WTC11 (cell line): ENCODE measurements around the gene FGD3. TPM values are rescaled to one million over a fixed set of nuclear protein-coding genes. Genes with fewer than 3 reads are reported as not detected.

Experiments
- ATAC-seq: fragments of 200-7000 bp; cut with Tn5 transposase; 2 replicates; pipeline ENCODE4 v1.10.0; 2021; ENCODE audit warnings: mild to moderate bottlenecking, moderate library complexity
- CTCF ChIA-PET: fragments of 300-600 bp; sonication (Branson Sonifier 250); formaldehyde crosslinking; loops from one replicate; lab custom pipeline; 2021; ENCODE audit warnings: antibody characterized with exemption; lab: Charles Lee
- POLR2A ChIA-PET: fragments of 350-600 bp; sonication (Branson Sonifier 250); formaldehyde crosslinking; loops from one replicate; lab custom pipeline; 2021; ENCODE audit warnings: antibody characterized with exemption; lab: Charles Lee
- DNase-seq: peaks from one replicate; pipeline ENCODE4 v3.0.0; 2021; ENCODE audit warnings: low spot score
- H3K27ac Mint-ChIP-seq: 2 replicates; pipeline ENCODE4 v1.8.0; 2021; ENCODE audit warnings: mixed read lengths
- H3K27me3 Mint-ChIP-seq: 2 replicates; pipeline ENCODE4 v1.8.0; 2021; ENCODE audit warnings: low read depth, mild to moderate bottlenecking, moderate library complexity, mixed read lengths
- H3K36me3 Mint-ChIP-seq: 2 replicates; pipeline ENCODE4 v1.8.0; 2021; ENCODE audit warnings: mixed read lengths
- H3K4me1 Mint-ChIP-seq: 2 replicates; pipeline ENCODE4 v1.8.0; 2022; ENCODE audit warnings: mixed read lengths
- H3K4me3 Mint-ChIP-seq: 2 replicates; pipeline ENCODE4 v1.8.0; 2021; ENCODE audit warnings: mild to moderate bottlenecking, moderate library complexity, mixed read lengths
- H3K9me3 Mint-ChIP-seq: 2 replicates; pipeline ENCODE4 v1.8.0; 2021; ENCODE audit warnings: mixed read lengths
- AR ChIP-seq: fragments of 250-450 bp; sonication (Bioruptor Pico); IDR thresholded peaks from 2 replicates; pipeline ENCODE4 v1.9.0; 2021; ENCODE audit warnings: mild to moderate bottlenecking
- ATF3 ChIP-seq: sonication (generic); formaldehyde crosslinking; conservative IDR thresholded peaks from 2 replicates; pipeline ENCODE4 v1.8.1; 2022; ENCODE audit warnings: mild to moderate bottlenecking, missing genetic modification reagents
- CBFB ChIP-seq: sonication (generic); formaldehyde crosslinking; IDR thresholded peaks from 2 replicates; pipeline ENCODE4 v1.8.1; 2022; ENCODE audit warnings: mild to moderate bottlenecking, low read depth, missing genetic modification reagents
- E2F1 ChIP-seq: sonication (generic); formaldehyde crosslinking; IDR thresholded peaks from 2 replicates; pipeline ENCODE4 v1.8.0; 2022; ENCODE audit warnings: mild to moderate bottlenecking, missing genetic modification reagents
- EMX1 ChIP-seq: fragments of 250-450 bp; sonication (Bioruptor Pico); IDR thresholded peaks from 2 replicates; pipeline ENCODE4 v1.8.0; 2021; ENCODE audit warnings: mild to moderate bottlenecking
- ETV6 ChIP-seq: sonication (generic); formaldehyde crosslinking; IDR thresholded peaks from 2 replicates; pipeline ENCODE4 v1.8.1; 2022; ENCODE audit warnings: mild to moderate bottlenecking, missing genetic modification reagents
- GTF2I ChIP-seq: fragments of 250-450 bp; sonication (Bioruptor Pico); conservative IDR thresholded peaks from 2 replicates; pipeline ENCODE4 v1.4.0; 2021; ENCODE audit warnings: mild to moderate bottlenecking
- HMGXB4 ChIP-seq: sonication (generic); formaldehyde crosslinking; IDR thresholded peaks from 2 replicates; pipeline ENCODE4 v1.8.1; 2023; ENCODE audit warnings: mild to moderate bottlenecking, moderate library complexity, missing genetic modification reagents
- KAT7 ChIP-seq: sonication (generic); formaldehyde crosslinking; IDR thresholded peaks from 2 replicates; pipeline ENCODE4 v1.8.1; 2023; ENCODE audit warnings: missing genetic modification reagents, mild to moderate bottlenecking, borderline replicate concordance
- PRRX2 ChIP-seq: fragments of 250-450 bp; sonication (Bioruptor Pico); IDR thresholded peaks from 2 replicates; pipeline ENCODE4 v1.8.0; 2021; ENCODE audit warnings: mild to moderate bottlenecking
- RORB ChIP-seq: fragments of 250-450 bp; sonication (Bioruptor Pico); IDR thresholded peaks from 2 replicates; pipeline ENCODE4 v1.9.0; 2021; ENCODE audit warnings: mild to moderate bottlenecking
- STAT6 ChIP-seq: sonication (generic); formaldehyde crosslinking; conservative IDR thresholded peaks from 2 replicates; pipeline ENCODE4 v1.8.1; 2023; ENCODE audit warnings: mild to moderate bottlenecking, low read depth, missing genetic modification reagents, moderate library complexity
- ZNF138 ChIP-seq: sonication (generic); formaldehyde crosslinking; conservative IDR thresholded peaks from 2 replicates; pipeline ENCODE4 v1.8.1; 2022; ENCODE audit warnings: mild to moderate bottlenecking, moderate library complexity, missing genetic modification reagents
- ZNF263 ChIP-seq: sonication (generic); formaldehyde crosslinking; IDR thresholded peaks from 2 replicates; pipeline ENCODE4 v1.8.1; 2022; ENCODE audit warnings: low read depth, mild to moderate bottlenecking, moderate library complexity, missing genetic modification reagents
- ZNF281 ChIP-seq: sonication (generic); formaldehyde crosslinking; IDR thresholded peaks from 2 replicates; pipeline ENCODE4 v1.8.0; 2023; ENCODE audit warnings: mild to moderate bottlenecking, missing genetic modification reagents
- ZNF671 ChIP-seq: fragments of 250-450 bp; sonication (Bioruptor Pico); IDR thresholded peaks from 2 replicates; pipeline ENCODE4 v1.8.0; 2021; ENCODE audit warnings: mild to moderate bottlenecking
- total RNA-seq: library from RNA; stranded (reverse); gene quantifications from 3 replicates; pipeline ENCODE4 v1.2.3, GENCODE V29; 2021
- TF ChIP-seq, protein P1 (sequence below): fragments of 250-450 bp; sonication (Bioruptor Pico); IDR thresholded peaks from 2 replicates; pipeline ENCODE4 v1.9.0; 2021; ENCODE audit warnings: moderate library complexity, mild to moderate bottlenecking, inconsistent platforms, borderline replicate concordance
- TF ChIP-seq, protein P2 (sequence below): fragments of 250-450 bp; sonication (Bioruptor Pico); IDR thresholded peaks from 2 replicates; pipeline ENCODE4 v2.1.2; 2022; ENCODE audit warnings: mild to moderate bottlenecking, moderate library complexity
- TF ChIP-seq, protein P3 (sequence below): fragments of 250-450 bp; sonication (Bioruptor Pico); IDR thresholded peaks from 2 replicates; pipeline ENCODE4 v1.8.0; 2021; ENCODE audit warnings: mild to moderate bottlenecking
- TF ChIP-seq, protein P4 (sequence below): sonication (generic); formaldehyde crosslinking; IDR thresholded peaks from 2 replicates; pipeline ENCODE4 v1.8.1; 2022; ENCODE audit warnings: low read depth, mild to moderate bottlenecking, moderate library complexity, missing genetic modification reagents, borderline replicate concordance

Gene FGD3
- total RNA-seq, 1 experiment from 2014 or later, result 1.9 TPM

DNA sequence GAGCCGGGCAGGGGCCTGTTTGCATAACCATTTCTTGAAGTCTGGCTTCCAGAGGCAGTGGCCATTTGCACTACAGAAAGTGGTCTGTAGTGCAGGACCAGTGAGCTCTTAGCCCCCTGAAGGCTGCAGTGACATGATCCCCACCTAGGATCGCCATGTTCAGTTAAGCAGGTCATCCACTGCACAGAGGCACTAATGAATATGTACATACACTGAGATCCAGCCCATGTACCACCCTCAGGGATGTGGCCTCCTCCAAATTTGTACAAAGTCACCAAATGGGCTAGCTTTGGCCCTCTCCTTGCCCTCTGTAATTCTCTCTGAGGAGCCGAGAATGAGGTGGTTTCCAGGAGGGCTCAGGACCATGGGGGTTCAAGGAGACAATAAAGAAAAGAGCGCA, 102.9 kb downstream of the FGD3 start (continued):
- TF ChIP-seq KAT7 (CRISPR knock-in tag), result no peak
- TF ChIP-seq ZNF671 (CRISPR knock-in tag), result no peak
- TF ChIP-seq AR (CRISPR knock-in tag), result no peak
- TF ChIP-seq, all 79 proteins: peak for 0

- Mint-ChIP-seq H3K4me1 (peaks cover 17% of the 10 kb centered on the region), H3K27ac (no peak overlapping the region), H3K9me3 (no peaks in the 10 kb centered on the region), H3K27me3 (peaks cover 11% of the 10 kb centered on the region), H3K36me3 (no peaks in the 10 kb centered on the region), H3K4me3 (no peak overlapping the region)
- ATAC-seq, result no peak
- ChIA-PET CTCF (interaction anchor here (0.8 to 2.4 kb wide), 5 partner anchors 18 to 103 kb away, joined by 3 to 7 read pairs (median 3); no protein-coding TSS in a partner anchor), POLR2A (no interaction called here)
- DNase-seq, result no peak
- TF ChIP-seq RORB, result no peak
- TF ChIP-seq HMGXB4 (CRISPR knock-in tag), result no peak
- TF ChIP-seq ATF3 (CRISPR knock-in tag), result no peak
- TF ChIP-seq, protein P1, sequence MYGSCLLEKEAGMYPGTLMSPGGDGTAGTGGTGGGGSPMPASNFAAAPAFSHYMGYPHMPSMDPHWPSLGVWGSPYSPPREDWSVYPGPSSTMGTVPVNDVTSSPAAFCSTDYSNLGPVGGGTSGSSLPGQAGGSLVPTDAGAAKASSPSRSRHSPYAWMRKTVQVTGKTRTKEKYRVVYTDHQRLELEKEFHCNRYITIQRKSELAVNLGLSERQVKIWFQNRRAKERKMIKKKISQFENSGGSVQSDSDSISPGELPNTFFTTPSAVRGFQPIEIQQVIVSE (CRISPR knock-in tag), result no peak
- TF ChIP-seq, protein P2, sequence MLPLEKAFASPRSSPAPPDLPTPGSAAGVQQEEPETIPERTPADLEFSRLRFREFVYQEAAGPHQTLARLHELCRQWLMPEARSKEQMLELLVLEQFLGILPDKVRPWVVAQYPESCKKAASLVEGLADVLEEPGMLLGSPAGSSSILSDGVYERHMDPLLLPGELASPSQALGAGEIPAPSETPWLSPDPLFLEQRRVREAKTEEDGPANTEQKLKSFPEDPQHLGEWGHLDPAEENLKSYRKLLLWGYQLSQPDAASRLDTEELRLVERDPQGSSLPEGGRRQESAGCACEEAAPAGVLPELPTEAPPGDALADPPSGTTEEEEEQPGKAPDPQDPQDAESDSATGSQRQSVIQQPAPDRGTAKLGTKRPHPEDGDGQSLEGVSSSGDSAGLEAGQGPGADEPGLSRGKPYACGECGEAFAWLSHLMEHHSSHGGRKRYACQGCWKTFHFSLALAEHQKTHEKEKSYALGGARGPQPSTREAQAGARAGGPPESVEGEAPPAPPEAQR, result no peak
- no peak for TF ChIP-seq GTF2I
- no peak for TF ChIP-seq CBFB (CRISPR knock-in tag)
- no peak for TF ChIP-seq STAT6 (CRISPR knock-in tag)
- TF ChIP-seq E2F1 (CRISPR knock-in tag), result no peak
- TF ChIP-seq, protein P3, sequence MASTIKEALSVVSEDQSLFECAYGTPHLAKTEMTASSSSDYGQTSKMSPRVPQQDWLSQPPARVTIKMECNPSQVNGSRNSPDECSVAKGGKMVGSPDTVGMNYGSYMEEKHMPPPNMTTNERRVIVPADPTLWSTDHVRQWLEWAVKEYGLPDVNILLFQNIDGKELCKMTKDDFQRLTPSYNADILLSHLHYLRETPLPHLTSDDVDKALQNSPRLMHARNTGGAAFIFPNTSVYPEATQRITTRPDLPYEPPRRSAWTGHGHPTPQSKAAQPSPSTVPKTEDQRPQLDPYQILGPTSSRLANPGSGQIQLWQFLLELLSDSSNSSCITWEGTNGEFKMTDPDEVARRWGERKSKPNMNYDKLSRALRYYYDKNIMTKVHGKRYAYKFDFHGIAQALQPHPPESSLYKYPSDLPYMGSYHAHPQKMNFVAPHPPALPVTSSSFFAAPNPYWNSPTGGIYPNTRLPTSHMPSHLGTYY (CRISPR knock-in tag), result no peak
- no peak for TF ChIP-seq ZNF138 (CRISPR knock-in tag)
- TF ChIP-seq PRRX2 (CRISPR knock-in tag), result no peak
- TF ChIP-seq ZNF263 (CRISPR knock-in tag), result no peak
- TF ChIP-seq ZNF281, result no peak
- TF ChIP-seq, protein P4, sequence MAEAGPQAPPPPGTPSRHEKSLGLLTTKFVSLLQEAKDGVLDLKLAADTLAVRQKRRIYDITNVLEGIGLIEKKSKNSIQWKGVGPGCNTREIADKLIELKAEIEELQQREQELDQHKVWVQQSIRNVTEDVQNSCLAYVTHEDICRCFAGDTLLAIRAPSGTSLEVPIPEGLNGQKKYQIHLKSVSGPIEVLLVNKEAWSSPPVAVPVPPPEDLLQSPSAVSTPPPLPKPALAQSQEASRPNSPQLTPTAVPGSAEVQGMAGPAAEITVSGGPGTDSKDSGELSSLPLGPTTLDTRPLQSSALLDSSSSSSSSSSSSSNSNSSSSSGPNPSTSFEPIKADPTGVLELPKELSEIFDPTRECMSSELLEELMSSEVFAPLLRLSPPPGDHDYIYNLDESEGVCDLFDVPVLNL (CRISPR knock-in tag), result no peak
- TF ChIP-seq EMX1 (CRISPR knock-in tag), result no peak
- no peak for TF ChIP-seq ETV6 (CRISPR knock-in tag)
These were observed 104.4 kb downstream of the FGD3 start for GRCh38 chr9:93051680-93052089.
